NCI-H1092 treated with DMSO at 0.1 percent for 48 hours (cell line): ENCODE data around the gene CAB39.

Source experiments
- DNase-seq: peaks from one replicate; lab custom pipeline; 2025; lab: John Stamatoyannopoulos, UW

Gene CAB39

GRCh38 chr2:230757476-230757875, 44.8 kb downstream of the CAB39 start:
- no peak for DNase-seq

GRCh38 chr2:230758566-230759480, 46.2 kb downstream of the CAB39 start:
- DNase-seq, result no peak

- no peak for DNase-seq
Measured at GRCh38 chr2:230759481-230760167, 47.0 kb downstream of the CAB39 start.

GRCh38 chr2:230761704-230762103, 49.1 kb downstream of the CAB39 start:
- no peak for DNase-seq

- peak; percentile 2 for DNase-seq
Measured at GRCh38 chr2:230762317-230762896, 49.8 kb downstream of the CAB39 start.

GRCh38 chr2:230764346-230764745, 51.7 kb downstream of the CAB39 start:
- no peak for DNase-seq

- DNase-seq, result no peak
Measured at GRCh38 chr2:230765611-230766300, 53.1 kb downstream of the CAB39 start.

- no peak for DNase-seq
Measured at GRCh38 chr2:230767862-230768388, 55.3 kb downstream of the CAB39 start.

GRCh38 chr2:230770804-230771203, 58.2 kb downstream of the CAB39 start:
- DNase-seq, result no peak

GRCh38 chr2:230772156-230772555, 59.5 kb downstream of the CAB39 start:
- DNase-seq, result no peak

- DNase-seq, result no peak
Measured at GRCh38 chr2:230773039-230773773, 60.6 kb downstream of the CAB39 start.

GRCh38 chr2:230774348-230774951, 61.8 kb downstream of the CAB39 start:
- no peak for DNase-seq

GRCh38 chr2:230775737-230776136, 63.1 kb downstream of the CAB39 start:
- DNase-seq, result no peak

GRCh38 chr2:230777721-230778120, 65.1 kb downstream of the CAB39 start:
- no peak for DNase-seq

- no peak for DNase-seq
Measured at GRCh38 chr2:230778350-230779063, 65.9 kb downstream of the CAB39 start.

- no peak for DNase-seq
Measured at GRCh38 chr2:230779126-230779525, 66.5 kb downstream of the CAB39 start.

GRCh38 chr2:230779607-230780006, 67.0 kb downstream of the CAB39 start:
- DNase-seq, result no peak

- no peak for DNase-seq
Measured at GRCh38 chr2:230781130-230781797, 68.6 kb downstream of the CAB39 start.

GRCh38 chr2:230783101-230783500, 70.5 kb downstream of the CAB39 start:
- DNase-seq, result no peak

GRCh38 chr2:230784795-230785194, 72.2 kb downstream of the CAB39 start:
- DNase-seq, result no peak
